Lower leg skin (tissue), 3 donors: ENCODE measurements around the gene FGL2.

Experiments used
- CTCF ChIP-seq, 3 donors: fragments of 450-650 bp; IDR thresholded peaks; one replicate each; pipeline ENCODE4 v1.5.1; 2016; ENCODE audit warnings: antibody characterized with exemption in 3 of 3, mild to moderate bottlenecking in 3 of 3, moderate library complexity in 2 of 3
- POLR2A ChIP-seq, 2 donors: fragments of 450-650 bp; IDR thresholded peaks; one replicate each; pipeline ENCODE4 v1.6.1; 2016 to 2017; ENCODE audit warnings: antibody characterized with exemption in 2 of 2, mild to moderate bottlenecking in 1 of 2, moderate library complexity in 1 of 2

GRCh38 chr7:77222065-77222464 is 22.4 kb upstream of the FGL2 start:
- TF ChIP-seq CTCF (IDR thresholded peaks at IDR 0.05) (no peak), POLR2A (IDR thresholded peaks at IDR 0.05) (no peak)
